HG03354 (cell line): Measurements from ENCODE around the gene CSNK1E.

ENCODE experiments used
- ATAC-seq: cut with Tn5 transposase; IDR thresholded peaks from one replicate; pipeline ENCODE4 v1.9.1; 2021; ENCODE audit warnings: mild to moderate bottlenecking; ENCODE audit not compliant: unreplicated experiment, poor library complexity, severe bottlenecking

The CSNK1E gene

DNA sequence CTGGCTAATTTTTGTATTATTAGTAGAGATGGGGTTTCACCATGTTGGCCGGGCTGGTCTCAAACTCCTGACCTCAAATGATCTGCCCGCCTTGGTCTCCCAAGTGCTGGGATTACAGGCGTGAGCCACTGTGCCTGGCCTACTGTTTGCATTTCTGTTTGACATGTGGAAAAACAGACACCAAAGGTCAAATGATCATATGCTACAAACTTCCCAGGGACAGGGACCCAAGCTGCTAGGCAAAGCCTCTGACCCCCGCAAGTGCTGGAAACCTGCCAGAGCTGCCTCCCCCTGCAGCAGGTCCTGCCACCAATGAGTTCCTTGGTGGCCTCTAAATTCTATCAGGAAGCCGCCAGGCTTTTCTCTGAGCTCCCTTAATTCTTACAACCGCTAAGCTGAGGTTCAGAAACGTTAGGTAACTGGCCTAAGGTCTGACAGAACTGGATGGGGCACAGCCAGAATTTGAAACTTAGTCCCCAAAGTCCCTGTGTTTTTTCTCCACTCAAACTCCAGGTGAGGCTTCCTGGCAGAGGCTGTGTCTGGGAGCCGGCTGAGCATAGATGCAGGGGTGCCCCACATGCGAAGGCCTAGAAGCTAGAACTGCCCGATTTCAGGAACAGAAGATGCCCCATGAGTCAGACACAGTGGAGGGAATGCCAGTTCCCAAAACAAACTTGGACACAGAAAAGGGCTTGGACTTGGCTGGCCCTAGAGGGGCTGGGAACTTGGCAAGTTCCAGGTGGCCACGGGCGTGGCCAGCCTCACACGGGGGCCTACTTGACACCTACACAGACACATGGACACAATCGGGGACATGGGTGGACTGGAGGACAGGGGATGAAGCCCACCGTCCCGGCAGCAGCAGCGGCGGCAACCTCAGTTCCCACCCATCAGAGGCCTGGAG is 7.4 kb downstream of the CSNK1E start:
- no peak for ATAC-seq

DNA sequence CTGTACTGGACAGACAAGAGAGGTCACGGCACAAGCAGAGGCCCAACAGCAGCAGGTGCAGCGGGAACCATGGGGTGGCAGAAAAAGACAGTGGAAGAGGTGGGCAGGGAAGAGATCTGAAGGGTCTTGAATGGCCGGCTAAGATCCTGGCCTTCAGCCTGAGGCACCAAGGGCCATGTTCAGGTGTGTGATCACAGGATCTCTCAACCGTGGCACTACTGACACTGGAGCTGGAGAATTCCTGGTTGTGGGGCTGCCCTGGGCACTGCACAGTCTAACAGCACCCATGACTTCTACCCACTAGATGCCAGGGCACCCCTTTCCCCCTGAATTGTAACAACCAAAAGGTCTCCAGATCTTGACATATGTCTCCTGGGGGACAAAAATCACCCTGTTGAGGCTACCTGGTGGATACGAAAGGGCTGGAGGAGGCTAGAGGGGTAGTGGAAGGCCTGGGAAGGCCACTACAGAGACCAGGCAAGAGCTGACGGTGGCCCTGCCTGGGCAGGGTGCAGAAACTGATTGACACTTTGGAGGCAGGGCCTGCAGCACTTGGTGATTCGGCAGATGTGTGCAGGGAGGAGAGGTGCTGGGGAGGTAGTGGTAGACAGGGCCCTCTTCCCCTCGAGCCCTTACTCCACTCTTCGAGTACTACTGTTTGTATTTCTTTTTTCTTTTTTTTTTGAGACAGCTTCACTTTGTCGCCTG is 8.3 kb downstream of the CSNK1E start:
- ATAC-seq: no peak

DNA sequence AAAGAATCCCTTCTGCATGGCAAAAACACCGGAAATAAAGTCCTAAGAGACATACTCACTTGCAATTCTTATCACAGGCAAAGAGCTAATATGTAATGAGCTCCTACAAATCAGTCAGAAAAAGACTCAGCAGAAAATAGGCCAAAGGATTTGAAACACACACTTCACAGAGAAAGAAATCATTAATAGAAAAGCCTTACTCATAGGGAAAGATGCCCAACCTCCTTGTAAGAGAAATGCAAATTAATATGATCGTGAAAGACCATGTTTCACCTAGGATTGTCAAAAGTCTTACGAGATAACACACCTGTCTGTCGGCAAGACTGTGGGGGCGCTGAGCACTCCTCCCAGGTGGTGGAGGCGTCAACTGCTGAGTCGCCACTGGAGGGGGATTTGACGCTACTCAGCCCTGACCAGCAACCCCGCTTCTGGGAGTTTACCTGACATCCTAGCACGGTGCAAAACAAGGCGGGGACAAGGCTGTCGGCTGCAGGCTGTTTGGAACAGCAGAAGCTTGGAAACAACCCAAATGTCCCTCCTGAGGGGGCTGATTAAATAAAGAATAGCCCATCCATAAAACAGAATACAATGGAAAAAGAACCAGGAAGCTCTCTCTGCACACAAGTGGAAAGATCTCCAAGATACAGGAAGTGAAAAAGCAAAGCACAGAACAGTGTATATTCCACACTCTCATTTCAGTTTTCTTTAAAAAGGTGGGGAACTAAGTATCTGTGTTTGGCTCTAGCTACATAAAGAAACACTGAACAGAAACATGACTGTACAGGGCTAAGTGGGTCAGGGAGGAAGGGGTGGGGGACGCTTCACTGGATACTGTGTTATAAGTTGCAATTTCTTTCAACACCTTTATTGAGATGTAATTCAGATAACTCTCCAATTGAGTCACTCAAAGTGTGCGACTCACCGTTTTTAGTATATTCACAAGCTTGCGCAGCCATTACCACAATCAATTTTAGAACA is 11.5 kb downstream of the CSNK1E start:
- ATAC-seq: peak; percentile 83

GRCh38 chr22:38304526-38304925 is 12.7 kb downstream of the CSNK1E start:
- ATAC-seq: no peak

GRCh38 chr22:38303974-38304373 is 13.3 kb downstream of the CSNK1E start:
- no peak for ATAC-seq

GRCh38 chr22:38302906-38303305 is 14.3 kb downstream of the CSNK1E start:
- ATAC-seq: no peak

DNA sequence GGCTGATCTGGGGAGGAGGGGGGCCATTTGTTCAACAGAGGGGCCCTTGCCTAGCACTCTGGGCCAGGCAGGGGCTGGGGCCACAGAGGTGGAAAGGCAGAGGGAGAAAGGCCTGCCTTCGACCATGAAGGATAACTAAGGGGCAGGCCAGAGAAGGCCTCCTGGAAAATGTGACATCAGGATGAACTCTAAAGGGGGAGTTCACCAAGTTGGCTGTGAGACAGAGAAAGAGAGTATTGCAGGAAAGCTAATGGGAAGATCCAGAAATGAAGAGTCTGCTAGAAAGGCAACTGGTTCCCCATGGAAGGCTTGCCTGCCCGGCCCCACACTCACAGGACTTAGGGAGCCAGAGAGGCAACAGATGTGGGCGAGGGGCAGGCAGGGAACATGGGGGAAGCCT is 16.3 kb downstream of the CSNK1E start:
- ATAC-seq: no peak

GRCh38 chr22:38300197-38300945 is 16.9 kb downstream of the CSNK1E start:
- ATAC-seq: no peak

- no peak for ATAC-seq
Measured at GRCh38 chr22:38299770-38300102, 17.5 kb downstream of the CSNK1E start.

DNA sequence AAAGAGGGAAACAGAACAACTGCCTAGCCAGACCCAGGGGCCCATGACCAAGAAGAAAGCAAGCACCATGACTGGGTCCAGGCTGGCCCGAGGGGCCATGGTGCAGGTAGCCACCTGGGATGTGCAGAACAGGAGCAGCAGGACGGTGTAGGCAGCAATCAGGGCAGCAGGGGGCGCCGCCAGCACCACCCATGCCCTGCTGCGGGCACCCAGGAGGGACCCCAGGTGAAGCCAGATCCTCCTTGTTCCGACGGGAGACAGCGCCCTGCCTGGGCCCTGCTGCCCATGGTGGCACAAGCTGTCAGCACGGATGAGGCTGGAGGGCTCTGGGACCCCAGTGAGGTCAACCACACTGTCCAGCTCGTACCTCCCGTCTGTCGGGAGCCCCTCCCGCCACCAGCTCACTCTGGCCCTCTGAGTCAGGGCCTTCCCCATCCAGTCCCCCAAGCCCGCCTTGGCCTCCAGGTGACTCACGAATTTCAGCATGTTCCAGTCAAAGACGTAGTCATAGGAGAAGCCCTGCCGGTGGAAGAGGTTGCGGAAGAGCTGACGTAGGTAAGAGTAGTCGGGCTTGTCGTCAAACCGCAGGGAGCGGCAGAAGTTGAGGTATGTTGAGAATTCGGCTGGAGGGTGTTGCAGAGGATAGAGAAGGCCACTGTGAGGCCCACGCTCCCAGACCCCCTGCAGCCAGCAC is 18.8 kb downstream of the CSNK1E start:
- no peak for ATAC-seq

- no peak for ATAC-seq
Measured at GRCh38 chr22:38296372-38296771, 20.9 kb downstream of the CSNK1E start.

- no peak for ATAC-seq
Measured at GRCh38 chr22:38295863-38296262, 21.4 kb downstream of the CSNK1E start.

DNA sequence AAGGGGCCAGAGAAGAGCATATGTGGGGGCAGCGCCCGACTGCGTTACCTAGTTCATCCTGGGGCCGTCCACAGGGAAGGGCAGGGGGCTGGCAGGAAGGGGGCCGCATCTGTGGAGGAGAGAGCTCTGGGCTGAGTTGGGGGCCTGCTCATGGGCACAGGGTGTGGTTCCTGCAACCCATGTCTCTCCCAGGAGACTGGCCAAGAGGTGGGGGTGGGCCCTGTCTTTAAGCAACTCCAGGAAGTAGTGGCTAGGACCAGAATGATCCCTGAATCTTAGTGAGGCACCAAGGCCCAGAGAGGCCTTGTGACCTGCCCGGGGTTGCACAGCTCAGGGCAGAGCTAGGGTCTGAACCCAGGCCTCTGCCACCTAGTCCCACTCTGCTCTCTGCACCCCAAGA is 21.9 kb downstream of the CSNK1E start:
- no peak for ATAC-seq

GRCh38 chr22:38294193-38294592 is 23.0 kb downstream of the CSNK1E start:
- ATAC-seq: no peak

- no peak for ATAC-seq
Measured at GRCh38 chr22:38292694-38293093, 24.5 kb downstream of the CSNK1E start.

GRCh38 chr22:38291201-38291777 is 25.9 kb downstream of the CSNK1E start:
- ATAC-seq: no peak

- no peak for ATAC-seq
Measured at GRCh38 chr22:38290347-38290746, 26.9 kb downstream of the CSNK1E start.

DNA sequence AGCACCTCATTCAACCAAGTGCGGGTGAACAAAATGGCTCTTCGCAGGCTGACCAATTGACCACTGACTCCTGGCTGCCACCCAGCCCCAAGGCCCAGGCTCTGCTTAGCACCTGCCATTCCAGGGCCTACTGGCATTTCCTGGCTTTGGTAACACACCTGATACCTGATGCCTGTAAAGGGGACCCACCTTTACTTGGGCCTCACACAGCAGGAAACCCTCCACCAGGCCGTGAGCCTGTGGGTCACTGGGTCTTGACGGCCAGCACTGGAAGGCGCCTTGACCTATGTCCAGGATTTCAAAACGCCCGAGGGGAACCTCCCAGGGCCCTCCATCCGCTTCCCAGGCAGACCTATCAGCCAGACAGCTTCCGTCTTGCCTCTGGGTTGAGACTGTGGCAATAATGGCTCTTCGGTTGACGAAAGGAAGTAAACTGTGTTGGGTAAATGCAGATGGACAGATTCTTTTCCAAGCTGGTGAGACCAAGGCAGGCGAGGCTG is 27.6 kb downstream of the CSNK1E start:
- no peak for ATAC-seq
